Measurements from ENCODE around the gene PCDHA3.

- TF ChIP-seq CTCF (conservative IDR thresholded peaks at IDR 0.05) = no peak
- TF ChIP-seq EZH2 (IDR thresholded peaks at IDR 0.05; ENCODE audit: low read depth) = no peak
Measured at GRCh38 chr5:140780512-140780911, 20.3 kb upstream of the PCDHA3 start.
